Stimulated activated CD4-positive, alpha-beta T cell treated with anti-CD3 and anti-CD28 coated beads, Interleukin-4, amount 100 ng/mL, for 1 hour (primary cell): Measurements from ENCODE around the gene HMCN2.
A peak's percentile ranks its signal among the peaks of the same experiment; 100 is the strongest.

ENCODE experiments used
- DNase-seq: peaks from one replicate; pipeline ENCODE4 v3.0.0-alpha.2; 2020

Gene HMCN2

DNA sequence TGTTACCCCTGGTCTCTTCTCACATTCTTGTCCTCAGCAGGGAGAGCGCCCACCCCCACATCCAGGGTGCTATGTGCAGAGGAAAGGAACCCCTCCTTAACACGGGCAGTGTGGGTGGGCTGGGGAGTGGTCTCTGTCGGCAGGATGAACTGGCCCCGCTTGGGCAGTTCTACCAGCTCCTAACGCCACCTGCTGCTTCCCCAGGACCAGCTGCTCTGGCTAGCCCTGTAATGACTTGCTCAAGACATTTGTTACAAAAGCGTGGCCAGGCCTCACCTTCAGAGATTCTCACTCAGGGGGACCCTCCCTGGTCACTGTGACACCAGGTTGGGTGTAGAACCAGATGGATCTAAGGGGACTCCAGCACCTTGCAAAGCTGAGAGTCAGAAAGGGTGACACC, 82.4 kb downstream of the HMCN2 start:
- DNase-seq = no peak

DNA sequence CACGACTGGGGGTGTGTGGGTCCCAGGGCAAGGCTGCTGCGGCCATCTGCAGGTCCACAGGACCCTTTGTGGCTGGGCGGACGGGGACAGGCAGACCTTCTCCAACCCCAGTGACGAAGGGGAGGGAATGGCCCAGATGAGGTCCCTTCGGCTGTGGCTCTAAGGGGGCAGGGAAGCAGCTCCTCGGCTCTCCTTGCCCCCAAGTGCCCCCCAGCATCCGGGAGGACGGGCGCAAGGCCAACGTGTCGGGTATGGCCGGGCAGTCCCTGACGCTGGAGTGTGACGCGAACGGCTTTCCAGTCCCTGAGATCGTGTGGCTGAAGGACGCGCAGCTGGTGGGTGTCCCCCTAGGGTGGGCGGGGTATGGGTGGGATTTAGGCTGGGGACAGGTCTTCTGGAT, 82.8 kb downstream of the HMCN2 start:
- no peak for DNase-seq

DNA sequence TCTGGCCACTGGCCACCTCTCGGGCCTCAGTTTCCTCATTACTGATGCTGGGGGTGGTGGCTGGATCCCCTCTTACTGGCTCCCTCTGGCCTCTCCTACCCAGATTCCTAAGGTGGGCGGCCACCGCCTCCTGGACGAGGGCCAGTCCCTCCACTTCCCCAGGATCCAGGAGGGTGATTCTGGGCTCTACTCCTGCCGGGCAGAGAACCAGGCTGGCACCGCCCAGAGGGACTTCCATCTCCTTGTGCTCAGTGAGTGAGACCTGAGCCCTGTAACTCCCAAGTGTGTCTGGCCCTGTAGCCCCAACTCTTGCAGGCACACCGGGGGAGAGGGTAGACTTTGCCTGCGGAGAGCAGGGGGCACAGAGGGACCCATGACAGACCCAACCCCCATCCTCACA, 83.3 kb downstream of the HMCN2 start:
- no peak for DNase-seq

DNA sequence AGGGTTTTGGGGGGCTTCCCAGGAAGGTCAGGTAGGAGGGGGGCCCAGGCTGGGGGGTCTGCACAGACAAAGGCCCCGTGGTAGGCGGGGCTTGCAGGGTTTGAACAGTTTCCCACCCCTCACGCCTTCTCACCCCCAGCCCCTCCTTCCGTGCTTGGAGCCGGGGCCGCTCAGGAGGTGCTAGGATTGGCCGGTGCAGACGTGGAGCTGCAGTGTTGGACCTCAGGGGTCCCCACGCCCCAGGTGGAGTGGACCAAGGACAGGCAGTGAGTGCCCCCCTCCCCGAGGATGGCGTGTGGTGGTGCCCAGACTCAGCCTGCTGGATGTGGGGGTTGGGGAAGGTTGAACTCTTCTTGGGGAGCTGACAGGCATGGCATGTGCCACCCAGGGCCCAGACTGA, 83.8 kb downstream of the HMCN2 start:
- DNase-seq = no peak

DNA sequence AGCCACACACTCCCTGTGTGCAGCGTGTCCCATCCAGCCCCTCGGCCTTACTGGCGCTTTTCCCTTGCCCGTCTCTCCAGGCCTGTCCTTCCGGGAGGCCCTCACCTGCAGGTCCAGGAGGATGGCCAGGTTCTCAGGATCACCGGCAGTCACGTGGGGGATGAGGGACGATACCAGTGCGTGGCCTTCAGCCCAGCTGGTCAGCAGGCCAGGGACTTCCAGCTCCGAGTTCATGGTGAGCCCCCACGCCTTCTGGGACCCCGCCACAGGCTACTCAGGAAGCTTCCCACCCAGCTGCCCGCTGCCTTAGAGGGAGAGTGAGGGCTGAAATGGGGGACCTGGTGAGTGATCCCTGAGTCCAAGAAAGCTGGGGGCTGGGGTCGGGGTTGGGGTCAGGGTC, 85.8 kb downstream of the HMCN2 start:
- DNase-seq = no peak

DNA sequence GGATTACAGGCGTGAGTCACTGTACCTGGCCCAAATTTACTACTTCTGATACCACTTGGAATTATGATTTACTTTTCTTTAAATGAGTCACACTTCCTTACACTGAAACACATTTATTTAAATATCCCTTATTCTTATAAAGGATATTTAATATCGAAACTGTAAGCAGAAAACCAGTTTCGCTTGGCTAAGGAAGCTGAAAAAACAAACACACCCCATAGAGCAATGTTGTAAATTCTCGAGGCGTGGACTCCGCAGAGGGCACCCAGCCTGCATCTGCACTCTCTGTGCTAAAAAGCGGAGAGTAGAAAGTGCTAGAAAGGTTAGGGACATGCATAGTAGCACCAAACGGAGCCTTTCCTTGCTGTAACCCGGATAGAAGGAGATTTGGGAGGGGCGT, 86.5 kb downstream of the HMCN2 start:
- DNase-seq = no peak

DNA sequence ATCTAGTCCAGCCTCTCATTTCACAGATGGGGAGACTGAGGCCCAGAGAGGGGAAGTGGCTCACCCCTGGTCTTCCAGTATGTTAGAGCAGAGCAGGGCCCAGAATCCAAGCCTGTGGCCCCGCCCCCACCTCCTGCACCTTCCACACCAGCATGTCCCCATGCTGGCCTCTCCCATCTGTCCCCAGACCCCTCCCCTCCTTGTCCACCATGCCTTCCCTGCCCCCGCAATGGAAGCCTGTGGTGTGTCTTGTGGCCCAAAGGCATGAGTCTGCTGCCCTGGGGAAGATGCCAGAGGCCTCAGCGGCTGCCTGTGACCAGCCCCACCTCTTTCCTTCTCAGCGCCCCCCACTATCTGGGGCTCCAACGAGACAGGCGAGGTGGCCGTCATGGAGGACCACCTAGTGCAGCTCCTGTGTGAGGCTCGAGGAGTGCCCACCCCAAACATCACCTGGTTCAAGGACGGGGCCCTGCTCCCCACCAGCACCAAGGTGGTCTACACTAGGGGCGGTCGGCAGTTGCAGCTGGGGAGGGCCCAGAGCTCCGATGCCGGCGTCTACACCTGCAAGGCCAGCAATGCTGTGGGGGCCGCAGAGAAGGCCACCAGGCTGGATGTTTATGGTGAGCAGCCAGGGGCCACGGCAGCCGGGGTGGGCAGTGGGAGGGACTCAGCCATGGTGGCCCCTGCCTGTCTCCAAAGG, 87.2 kb downstream of the HMCN2 start:
- DNase-seq = no peak

DNA sequence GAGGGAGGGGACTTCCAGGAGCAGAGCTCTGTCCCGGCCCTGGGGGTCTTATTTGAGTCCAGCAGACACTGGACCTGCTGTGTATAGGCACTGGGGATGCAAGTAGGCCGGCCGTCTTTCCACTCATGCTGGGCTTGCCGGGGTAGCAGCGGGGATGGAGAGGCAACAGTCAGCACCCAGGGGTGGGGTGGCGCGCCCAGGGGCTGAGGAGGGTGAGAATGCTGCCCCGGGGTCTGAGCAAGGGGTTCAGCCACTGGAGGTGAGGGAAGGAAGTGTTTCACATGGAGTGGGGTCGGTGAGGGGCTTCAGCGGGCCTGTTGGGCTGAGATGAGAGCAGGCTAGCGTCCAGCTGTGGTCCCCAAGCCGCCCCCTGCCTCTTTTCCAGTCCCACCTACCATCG, 88.8 kb downstream of the HMCN2 start:
- DNase-seq = no peak

DNA sequence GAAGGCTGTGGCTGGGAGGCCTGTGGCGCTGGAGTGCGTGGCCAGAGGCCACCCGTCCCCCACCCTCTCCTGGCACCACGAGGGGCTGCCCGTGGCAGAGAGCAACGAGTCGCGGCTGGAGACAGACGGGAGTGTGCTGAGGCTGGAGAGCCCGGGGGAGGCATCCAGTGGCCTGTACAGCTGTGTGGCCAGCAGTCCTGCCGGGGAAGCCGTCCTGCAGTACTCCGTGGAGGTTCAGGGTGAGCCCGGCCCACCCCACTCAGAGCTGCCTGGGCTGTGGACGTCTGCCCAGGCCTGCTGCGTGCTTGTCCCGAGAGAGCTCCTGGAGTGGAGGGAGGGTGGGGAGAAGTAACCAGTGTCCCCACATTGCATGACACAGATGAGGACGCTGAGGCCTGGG, 89.2 kb downstream of the HMCN2 start:
- DNase-seq = no peak

DNA sequence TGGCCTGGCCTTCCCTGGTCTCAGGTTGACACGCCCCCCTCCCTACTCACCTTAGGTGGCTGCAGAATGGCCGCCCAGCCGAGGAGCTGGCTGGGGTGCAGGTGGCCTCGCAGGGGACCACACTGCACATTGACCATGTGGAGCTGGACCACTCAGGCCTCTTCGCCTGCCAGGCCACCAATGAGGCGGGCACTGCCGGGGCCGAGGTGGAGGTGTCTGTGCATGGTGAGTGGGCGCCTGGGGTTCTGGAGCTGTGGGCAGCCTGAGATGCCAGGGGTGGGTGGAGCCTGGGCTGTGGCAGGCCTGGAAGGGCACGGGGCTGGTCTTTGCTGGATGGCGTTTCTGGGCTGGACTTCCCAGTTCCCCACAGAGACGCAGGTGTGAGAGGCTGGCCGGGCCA, 90.5 kb downstream of the HMCN2 start:
- no peak for DNase-seq

DNA sequence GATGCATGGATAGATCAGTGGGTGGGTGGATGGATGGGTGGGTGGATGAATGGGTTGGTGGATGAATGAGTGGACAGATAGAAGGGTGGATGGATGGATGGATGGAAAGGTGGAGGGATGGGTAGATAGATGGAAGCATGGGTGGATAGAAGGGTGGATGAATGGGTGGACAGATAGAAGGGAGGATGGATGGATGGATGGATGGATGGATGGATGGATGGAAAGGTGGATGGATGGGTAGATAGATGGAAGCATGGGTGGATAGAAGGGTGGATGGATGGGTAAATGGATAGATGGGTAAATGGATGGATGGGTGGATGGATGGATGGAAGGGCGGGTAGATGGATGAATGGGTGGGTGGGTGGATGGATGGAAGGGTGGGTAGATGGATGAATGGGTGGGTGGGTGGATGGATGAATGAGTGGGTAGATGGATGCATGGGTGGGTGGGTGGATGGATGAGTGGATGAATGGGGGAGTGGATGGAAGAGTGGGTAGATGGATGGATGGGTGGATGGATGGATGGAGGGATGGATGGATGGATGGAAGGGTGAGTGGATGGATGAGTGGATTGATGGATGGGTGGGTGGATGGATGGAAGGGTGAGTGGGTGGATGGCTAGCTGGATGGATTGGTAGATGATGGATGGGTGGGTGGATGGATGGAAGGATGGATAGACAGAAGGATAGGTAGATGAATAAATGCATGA, 91.5 kb downstream of the HMCN2 start:
- no peak for DNase-seq

DNA sequence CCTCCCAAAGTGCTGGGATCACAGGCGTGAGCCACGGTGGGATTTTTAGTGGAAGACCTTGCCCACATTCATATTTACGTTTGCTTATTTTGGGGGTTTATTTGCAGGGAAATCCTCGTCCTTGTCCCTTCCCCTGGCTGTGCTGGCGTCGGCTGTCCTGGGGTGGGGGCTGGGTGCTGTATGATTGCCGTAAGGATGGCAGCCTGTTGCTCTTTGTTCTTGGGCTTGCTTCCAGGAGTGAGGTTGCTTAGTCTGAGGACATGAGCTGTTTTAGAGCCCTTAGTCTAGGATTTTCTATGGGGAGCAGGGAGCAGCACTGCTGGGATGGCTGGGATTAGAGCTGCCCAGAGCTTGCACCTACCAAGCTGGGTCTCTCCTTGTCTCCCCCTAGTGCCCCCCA, 93.4 kb downstream of the HMCN2 start:
- DNase-seq = no peak

DNA sequence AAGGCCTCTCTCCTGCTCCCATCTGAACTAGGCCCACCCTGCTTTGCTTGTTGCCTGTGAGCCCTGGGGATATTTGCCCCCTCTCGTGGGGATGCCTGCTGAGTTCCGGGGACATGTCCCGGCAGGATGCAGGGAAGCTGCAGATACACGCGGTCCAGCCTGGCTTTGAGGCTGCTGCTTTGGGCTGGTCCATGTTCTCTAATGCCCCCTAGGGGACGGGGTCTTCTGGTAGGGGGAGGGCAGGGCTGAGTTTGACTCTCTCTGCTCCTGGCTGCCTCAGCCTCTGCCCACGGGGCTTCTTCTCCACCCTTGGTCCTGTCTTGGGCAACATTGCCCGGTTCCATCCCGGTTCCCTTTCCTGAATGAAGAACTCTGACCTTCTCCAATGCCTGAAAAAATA, 94.3 kb downstream of the HMCN2 start:
- no peak for DNase-seq

DNA sequence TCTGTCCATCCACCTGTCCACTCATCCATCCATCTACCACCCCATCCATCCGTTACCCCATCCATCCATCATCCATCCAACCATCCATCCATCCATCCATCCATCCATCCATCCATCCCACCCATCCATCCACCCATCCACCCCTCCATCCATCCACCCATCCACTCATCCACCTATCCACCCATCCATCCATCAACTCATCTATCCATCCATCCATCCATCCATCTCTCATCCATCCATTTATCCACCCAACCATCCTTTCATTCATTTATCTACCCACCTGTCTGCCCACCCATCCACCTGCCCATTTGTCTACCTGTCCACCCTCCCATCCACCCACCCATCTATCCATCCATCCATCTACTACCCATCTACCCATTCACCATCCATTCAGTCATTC, 95.1 kb downstream of the HMCN2 start:
- no peak for DNase-seq

DNA sequence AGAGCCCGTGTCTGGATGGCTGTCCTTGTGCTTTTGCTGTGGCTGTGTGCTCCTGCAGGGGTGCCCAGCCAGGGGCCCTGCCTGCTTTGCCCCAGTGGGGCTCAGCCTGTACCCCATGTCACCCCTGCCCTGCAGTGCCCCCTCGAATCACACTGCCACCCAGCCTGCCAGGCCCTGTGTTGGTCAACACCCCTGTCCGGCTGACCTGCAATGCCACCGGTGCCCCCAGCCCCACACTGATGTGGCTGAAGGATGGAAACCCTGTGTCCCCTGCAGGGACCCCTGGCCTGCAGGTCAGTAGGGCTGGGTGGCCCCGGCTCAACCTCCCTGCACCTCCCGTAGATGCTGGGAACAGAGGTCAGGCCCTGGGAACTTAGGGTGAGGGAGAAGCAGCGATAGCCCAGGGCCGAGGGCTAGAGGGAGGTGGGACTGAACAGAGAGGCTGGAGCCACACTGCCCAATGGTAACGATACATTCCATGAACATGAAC, 96.4 kb downstream of the HMCN2 start:
- no peak for DNase-seq

DNA sequence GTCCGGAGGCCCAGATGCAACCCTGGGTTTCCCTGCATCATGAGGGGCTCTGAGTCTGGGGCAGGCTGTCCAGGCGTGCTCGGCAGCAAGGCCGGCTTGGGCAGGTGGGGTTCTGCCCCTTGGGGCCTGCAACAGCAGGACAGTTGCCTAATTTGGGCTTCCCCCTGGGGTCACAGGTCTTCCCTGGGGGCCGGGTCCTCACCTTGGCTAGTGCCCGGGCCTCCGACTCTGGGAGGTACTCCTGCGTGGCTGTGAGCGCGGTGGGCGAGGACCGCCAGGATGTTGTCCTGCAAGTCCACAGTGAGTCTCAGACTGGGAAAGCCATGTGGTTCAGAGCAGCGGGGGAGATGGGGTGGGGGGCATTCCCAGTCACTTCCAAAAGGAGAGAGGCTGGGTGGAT, 97.1 kb downstream of the HMCN2 start:
- no peak for DNase-seq

DNA sequence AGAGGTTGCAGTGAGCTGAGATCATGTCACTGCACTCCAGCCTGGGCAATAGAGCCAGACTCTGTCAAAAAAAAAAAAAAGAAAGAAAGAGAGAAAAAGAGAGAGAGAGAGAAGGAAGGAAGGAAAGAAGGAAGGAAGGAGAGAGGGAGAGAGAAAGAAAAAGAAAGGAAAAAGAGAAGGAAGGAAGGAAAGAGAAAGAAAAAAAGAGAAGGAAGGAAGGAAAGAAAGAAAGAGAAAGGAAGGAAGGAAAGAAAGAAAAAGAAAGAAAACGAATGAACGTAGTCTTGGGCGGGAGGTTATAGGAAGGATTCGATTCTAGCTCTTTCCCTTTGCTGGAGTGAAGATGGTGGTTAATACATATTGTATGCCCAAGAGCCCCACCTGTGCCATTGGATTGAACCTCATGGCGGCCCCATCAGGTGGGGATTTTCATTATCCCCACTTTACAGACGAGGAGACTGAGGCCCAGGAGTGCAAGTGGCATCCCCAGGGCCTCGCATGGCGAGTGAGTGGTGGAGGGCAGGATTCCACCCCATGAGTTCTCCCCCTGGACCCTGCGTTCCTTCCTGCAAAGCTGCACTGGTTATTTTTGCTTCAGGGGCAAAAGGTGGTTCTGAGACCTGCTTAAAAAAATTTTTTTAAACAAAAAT, 98.3 kb downstream of the HMCN2 start:
- DNase-seq = no peak

DNA sequence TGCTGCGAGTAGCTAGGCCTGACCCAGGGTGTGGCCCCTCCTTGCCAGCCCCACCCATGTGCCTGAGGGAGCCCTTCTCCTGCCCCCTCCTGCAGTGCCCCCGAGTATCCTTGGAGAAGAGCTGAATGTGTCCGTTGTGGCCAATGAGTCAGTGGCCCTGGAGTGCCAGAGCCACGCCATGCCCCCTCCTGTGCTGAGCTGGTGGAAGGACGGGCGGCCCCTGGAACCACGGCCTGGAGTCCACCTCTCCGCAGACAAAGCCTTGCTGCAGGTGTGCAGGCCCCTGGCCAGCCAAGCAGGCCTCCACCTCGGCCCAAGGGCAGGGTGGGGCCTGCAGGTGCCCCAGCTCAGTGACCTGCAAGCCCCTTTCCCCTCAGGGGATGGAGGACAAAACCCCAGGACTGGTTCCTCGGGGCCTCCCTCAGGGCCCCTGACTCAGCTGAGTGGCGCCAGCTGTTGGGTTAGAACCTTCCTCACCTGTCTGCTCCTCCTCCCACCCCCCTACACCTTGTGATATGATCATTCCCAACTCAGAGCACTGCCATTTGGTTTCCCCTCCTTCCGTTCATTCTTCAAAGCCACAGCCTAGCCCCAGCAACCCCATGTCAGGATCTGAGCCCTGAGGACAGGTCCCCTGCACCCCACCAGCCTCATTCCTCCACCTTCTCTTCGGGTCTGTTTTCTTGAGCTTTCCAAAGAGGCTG, 99.2 kb downstream of the HMCN2 start:
- DNase-seq = no peak

DNA sequence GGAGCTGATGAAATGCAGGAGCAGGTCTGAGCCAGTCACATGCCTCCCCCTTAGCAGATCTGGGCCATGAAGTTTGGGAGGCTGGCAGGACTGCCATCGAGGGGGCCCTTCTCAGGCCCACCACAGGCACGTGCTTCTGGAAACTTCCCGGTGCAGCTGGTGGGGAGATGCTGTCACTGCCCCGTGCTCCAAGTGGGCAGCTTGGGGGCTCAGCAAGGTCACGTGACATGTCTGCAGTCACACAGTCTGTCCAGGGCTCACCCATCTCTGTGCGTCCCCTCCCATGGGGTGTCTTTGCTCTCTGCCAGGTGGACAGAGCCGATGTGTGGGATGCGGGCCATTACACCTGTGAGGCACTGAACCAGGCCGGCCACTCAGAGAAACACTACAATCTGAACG, 99.8 kb downstream of the HMCN2 start:
- DNase-seq = no peak

DNA sequence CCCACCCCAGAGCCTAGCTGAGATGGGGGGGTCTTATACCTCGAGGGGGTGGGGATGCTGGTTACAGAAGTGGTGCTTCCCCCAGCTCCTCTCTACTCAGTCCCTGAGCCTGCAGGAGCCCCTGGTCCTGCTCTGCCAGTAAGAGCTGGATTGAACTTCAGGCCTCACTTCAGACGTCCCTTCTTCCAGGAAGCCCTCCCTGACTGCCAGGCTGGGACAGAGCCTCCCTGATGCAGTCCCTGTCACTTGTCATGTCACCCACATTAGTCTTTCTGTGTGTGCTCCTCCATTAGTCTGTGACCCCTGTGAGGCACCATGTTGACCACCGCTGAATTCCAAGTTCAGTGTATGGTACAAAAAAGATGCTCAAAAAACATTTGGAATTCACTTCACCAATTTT, 100.5 kb downstream of the HMCN2 start:
- no peak for DNase-seq

DNA sequence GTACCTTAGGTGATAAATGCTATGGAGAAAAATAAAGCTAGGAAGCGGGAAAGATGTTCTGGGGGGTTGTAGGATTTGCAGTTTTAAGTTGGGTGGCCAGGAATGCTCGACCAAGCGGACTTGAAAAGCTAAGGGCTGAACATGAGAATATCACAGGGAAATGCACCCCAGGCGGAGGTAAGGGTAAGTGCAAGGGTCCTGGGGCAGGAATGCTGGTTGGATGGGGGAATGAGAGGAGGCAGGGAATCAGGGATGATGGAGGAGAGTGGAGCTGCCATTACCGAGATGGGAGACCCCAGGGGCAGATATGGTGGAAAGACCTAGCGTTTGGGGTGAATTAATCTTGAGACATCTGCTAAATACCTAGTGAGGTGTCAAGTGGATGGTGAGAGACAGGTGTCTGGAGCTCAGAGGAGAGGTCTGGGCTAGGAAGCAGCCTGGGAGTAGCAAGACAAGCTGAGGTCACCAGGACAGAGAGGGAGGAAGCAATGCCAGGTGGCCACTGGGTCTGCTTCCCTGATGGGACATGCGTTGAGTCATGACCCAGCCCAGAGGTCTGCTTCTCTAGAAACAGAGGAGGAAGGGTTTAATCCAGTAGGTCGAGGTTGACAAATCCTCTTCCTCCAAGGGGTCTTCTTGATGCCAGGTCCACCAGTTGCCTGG, 101.5 kb downstream of the HMCN2 start:
- DNase-seq = no peak

DNA sequence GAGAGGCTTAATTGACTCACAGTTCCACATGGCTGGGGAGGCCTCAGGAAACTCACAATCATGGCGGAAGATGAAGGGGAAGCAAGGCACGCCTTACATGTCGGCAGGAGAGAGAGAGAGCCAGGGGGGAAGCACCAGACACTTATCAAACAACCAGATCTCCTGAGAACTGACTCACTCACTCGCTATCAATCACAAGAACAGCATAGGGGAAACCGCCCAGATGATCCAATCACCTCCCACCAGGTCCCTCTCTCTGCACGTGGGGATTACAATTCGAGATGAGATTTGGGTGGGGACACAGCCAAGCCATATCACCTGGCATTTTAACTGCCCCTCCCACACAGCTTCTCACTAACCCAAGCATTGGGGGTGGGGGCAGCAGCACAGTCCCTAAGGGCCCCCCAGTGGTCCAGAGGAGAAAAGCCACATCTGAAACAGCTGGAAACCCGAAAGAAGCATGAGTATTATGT, 103.1 kb downstream of the HMCN2 start:
- peak; percentile 18 for DNase-seq

DNA sequence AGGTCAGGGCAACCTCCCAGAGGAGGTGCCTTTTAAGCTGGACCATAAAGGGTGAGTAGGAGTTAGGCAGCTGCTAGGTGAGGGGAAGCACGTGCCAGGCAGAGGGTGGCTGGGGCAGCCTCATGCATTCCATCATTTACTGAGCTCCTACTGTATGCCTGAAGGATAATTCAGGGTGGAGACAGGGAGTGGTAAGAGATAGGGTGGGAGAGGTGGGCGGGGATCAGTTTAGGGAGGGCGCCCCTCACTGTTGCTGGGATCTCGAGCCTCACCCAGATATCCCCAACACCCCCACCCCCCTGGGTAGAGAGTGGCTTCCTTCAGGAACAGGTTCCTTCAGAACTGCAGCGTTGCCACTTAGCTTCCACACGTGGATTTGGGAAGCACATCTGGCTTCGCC, 104.7 kb downstream of the HMCN2 start:
- DNase-seq = no peak
